IPS-18a (cell line): ENCODE results near the gene C8A.

ENCODE experiments used
- H3K27ac ChIP-seq: one replicate; pipeline ENCODE4 v1.5.1; 2013; ENCODE audit warnings: low read length
- H3K27me3 ChIP-seq: one replicate; pipeline ENCODE4 v1.6.1; 2013; ENCODE audit warnings: mild to moderate bottlenecking, low read length; ENCODE audit not compliant: control insufficient read depth, insufficient read depth
- H3K36me3 ChIP-seq: one replicate; pipeline ENCODE4 v1.6.1; 2013; ENCODE audit warnings: low read depth, low read length; ENCODE audit not compliant: control insufficient read depth
- H3K4me1 ChIP-seq: one replicate; pipeline ENCODE4 v1.6.1; 2013; ENCODE audit warnings: low read depth, low read length; ENCODE audit not compliant: control insufficient read depth
- H3K4me3 ChIP-seq: one replicate; pipeline ENCODE4 v1.5.1; 2013; ENCODE audit warnings: low read length
- H3K9ac ChIP-seq: one replicate; pipeline ENCODE4 v1.6.1; 2013; ENCODE audit warnings: mild to moderate bottlenecking, low read length, moderate library complexity
- H3K9me3 ChIP-seq: one replicate; pipeline ENCODE4 v1.6.1; 2013; ENCODE audit warnings: low read depth, low read length; ENCODE audit not compliant: control insufficient read depth

C8A gene

GRCh38 chr1:56824271-56824670 lies 30.3 kb upstream of the C8A start:
- Histone ChIP-seq H3K9me3 (no peaks in the 10 kb centered on the region), H3K4me3 (no peak overlapping the region), H3K4me1 (peaks cover 5% of the 10 kb centered on the region), H3K36me3 (no peaks in the 10 kb centered on the region), H3K27me3 (peaks cover 6% of the 10 kb centered on the region), H3K9ac (no peak overlapping the region), H3K27ac (no peak overlapping the region)

- Histone ChIP-seq H3K4me3 (no peak overlapping the region), H3K9me3 (no peaks in the 10 kb centered on the region), H3K27me3 (peaks cover 6% of the 10 kb centered on the region), H3K4me1 (no peaks in the 10 kb centered on the region), H3K27ac (no peak overlapping the region), H3K9ac (no peak overlapping the region), H3K36me3 (no peaks in the 10 kb centered on the region)
Observed at GRCh38 chr1:56824938-56825337, 29.7 kb upstream of the C8A start.

- H3K36me3 ChIP-seq: no peaks in the 10 kb centered on the region
- no peaks in the 10 kb centered on the region for H3K9me3 ChIP-seq
- no peaks in the 10 kb centered on the region for H3K4me1 ChIP-seq
- no peak overlapping the region for H3K27ac ChIP-seq
- H3K9ac ChIP-seq: no peak overlapping the region
- H3K4me3 ChIP-seq: no peak overlapping the region
- peaks cover 6% of the 10 kb centered on the region for H3K27me3 ChIP-seq
Observed at GRCh38 chr1:56825436-56825835, 29.2 kb upstream of the C8A start.

- H3K9ac ChIP-seq: no peak overlapping the region
- H3K36me3 ChIP-seq: no peaks in the 10 kb centered on the region
- no peak overlapping the region for H3K27ac ChIP-seq
- H3K4me1 ChIP-seq: no peaks in the 10 kb centered on the region
- H3K27me3 ChIP-seq: no peaks in the 10 kb centered on the region
- H3K4me3 ChIP-seq: no peak overlapping the region
- no peaks in the 10 kb centered on the region for H3K9me3 ChIP-seq
Observed at GRCh38 chr1:56827711-56828110, 26.9 kb upstream of the C8A start.

- no peaks in the 10 kb centered on the region for H3K9me3 ChIP-seq
- no peak overlapping the region for H3K27ac ChIP-seq
- H3K27me3 ChIP-seq: no peaks in the 10 kb centered on the region
- H3K36me3 ChIP-seq: no peaks in the 10 kb centered on the region
- H3K4me1 ChIP-seq: no peaks in the 10 kb centered on the region
- no peak overlapping the region for H3K4me3 ChIP-seq
- no peak overlapping the region for H3K9ac ChIP-seq
Observed at GRCh38 chr1:56830052-56830451, 24.5 kb upstream of the C8A start.

GRCh38 chr1:56831871-56832693 lies 22.5 kb upstream of the C8A start:
- Histone ChIP-seq H3K9ac (no peak overlapping the region), H3K9me3 (no peaks in the 10 kb centered on the region), H3K27me3 (no peaks in the 10 kb centered on the region), H3K36me3 (no peaks in the 10 kb centered on the region), H3K4me3 (no peak overlapping the region), H3K27ac (no peak overlapping the region), H3K4me1 (no peaks in the 10 kb centered on the region)

- no peaks in the 10 kb centered on the region for H3K4me1 ChIP-seq
Observed at GRCh38 chr1:56833088-56833487, 21.5 kb upstream of the C8A start.

GRCh38 chr1:56834137-56834900 lies 20.3 kb upstream of the C8A start:
- no peak overlapping the region for H3K4me3 ChIP-seq
- no peaks in the 10 kb centered on the region for H3K27me3 ChIP-seq
- no peak overlapping the region for H3K27ac ChIP-seq
- H3K9me3 ChIP-seq: no peaks in the 10 kb centered on the region
- no peaks in the 10 kb centered on the region for H3K36me3 ChIP-seq
- H3K9ac ChIP-seq: no peak overlapping the region
- H3K4me1 ChIP-seq: no peaks in the 10 kb centered on the region

More at GRCh38 chr1:56833088-56833487, 21.5 kb upstream of the C8A start:
- Histone ChIP-seq H3K27ac (no peak overlapping the region), H3K9me3 (no peaks in the 10 kb centered on the region), H3K36me3 (no peaks in the 10 kb centered on the region), H3K9ac (no peak overlapping the region), H3K27me3 (no peaks in the 10 kb centered on the region), H3K4me3 (no peak overlapping the region)

- H3K27ac ChIP-seq: no peak overlapping the region
- no peaks in the 10 kb centered on the region for H3K36me3 ChIP-seq
- no peak overlapping the region for H3K9ac ChIP-seq
- no peaks in the 10 kb centered on the region for H3K4me1 ChIP-seq
- H3K4me3 ChIP-seq: no peak overlapping the region
- no peaks in the 10 kb centered on the region for H3K9me3 ChIP-seq
- no peaks in the 10 kb centered on the region for H3K27me3 ChIP-seq
Observed at GRCh38 chr1:56835657-56836056, 18.9 kb upstream of the C8A start.

- no peaks in the 10 kb centered on the region for H3K36me3 ChIP-seq
- no peaks in the 10 kb centered on the region for H3K4me1 ChIP-seq
- no peak overlapping the region for H3K4me3 ChIP-seq
- no peaks in the 10 kb centered on the region for H3K27me3 ChIP-seq
- no peaks in the 10 kb centered on the region for H3K9me3 ChIP-seq
- H3K27ac ChIP-seq: no peak overlapping the region
- H3K9ac ChIP-seq: no peak overlapping the region
Observed at GRCh38 chr1:56836359-56836758, 18.2 kb upstream of the C8A start.

GRCh38 chr1:56837244-56837939 lies 17.2 kb upstream of the C8A start:
- Histone ChIP-seq H3K36me3 (no peaks in the 10 kb centered on the region), H3K27me3 (no peaks in the 10 kb centered on the region)

More at GRCh38 chr1:56837244-56837939, 17.2 kb upstream of the C8A start:
- Histone ChIP-seq H3K9me3 (no peaks in the 10 kb centered on the region), H3K27ac (no peak overlapping the region), H3K4me3 (no peak overlapping the region), H3K4me1 (no peaks in the 10 kb centered on the region), H3K9ac (no peak overlapping the region)
